ENCODE measurements around the gene SERPINB6.

Gene SERPINB6

GRCh38 chr6:2988426-2989331 is 17.3 kb upstream of the SERPINB6 start:
- H3K9me3 Mint-ChIP-seq = no peaks in the 10 kb centered on the region
- H3K4me1 Mint-ChIP-seq = peaks cover 44% of the 10 kb centered on the region

GRCh38 chr6:2988094-2988425 is 16.7 kb upstream of the SERPINB6 start:
- no peak for TF ChIP-seq CTCF (IDR thresholded peaks at IDR 0.05; ENCODE audit: unreplicated experiment in 3 of 3)
- H3K27me3 Mint-ChIP-seq (ENCODE audit: low read depth) = peaks cover 3% of the 10 kb centered on the region
- H3K9me3 Mint-ChIP-seq = no peaks in the 10 kb centered on the region
- H3K36me3 Mint-ChIP-seq (ENCODE audit: low read depth) = no peaks in the 10 kb centered on the region
- H3K4me3 Mint-ChIP-seq = peak overlapping the region; percentile 87 to 91 (median 90)
- H3K27ac Mint-ChIP-seq = peak overlapping the region; percentile 98 to 100 (median 100)
- H3K4me1 Mint-ChIP-seq = peaks cover 49% of the 10 kb centered on the region

More at GRCh38 chr6:2988426-2989331, 17.3 kb upstream of the SERPINB6 start:
- TF ChIP-seq CTCF (IDR thresholded peaks at IDR 0.05; ENCODE audit: unreplicated experiment in 3 of 3) = peak; percentile 76 to 90 (median 80)
- H3K36me3 Mint-ChIP-seq (ENCODE audit: low read depth) = no peaks in the 10 kb centered on the region
- no peaks in the 10 kb centered on the region for H3K27me3 Mint-ChIP-seq (ENCODE audit: low read depth)
- H3K4me3 Mint-ChIP-seq = peak overlapping the region; percentile 87 to 92 (median 92)
- H3K27ac Mint-ChIP-seq = peak overlapping the region; percentile 100

GRCh38 chr6:2986722-2987221 is 15.4 kb upstream of the SERPINB6 start:
- H3K27ac Mint-ChIP-seq = peak overlapping the region; percentile 98 to 100 (median 100)
- H3K4me3 Mint-ChIP-seq = peak overlapping the region; percentile 87 to 91 (median 90)
- TF ChIP-seq CTCF (IDR thresholded peaks at IDR 0.05; ENCODE audit: unreplicated experiment in 3 of 3) = no peak
- H3K4me1 Mint-ChIP-seq = peaks cover 49% of the 10 kb centered on the region
- H3K9me3 Mint-ChIP-seq = no peaks in the 10 kb centered on the region
- peaks cover 3% of the 10 kb centered on the region for H3K27me3 Mint-ChIP-seq (ENCODE audit: low read depth)
- no peaks in the 10 kb centered on the region for H3K36me3 Mint-ChIP-seq (ENCODE audit: low read depth)

- no peaks in the 10 kb centered on the region for H3K36me3 Mint-ChIP-seq (ENCODE audit: low read depth)
- H3K27ac Mint-ChIP-seq = peak overlapping the region in 2 of 3 experiments; percentile 40 to 54
- no peak for TF ChIP-seq CTCF (IDR thresholded peaks at IDR 0.05; ENCODE audit: unreplicated experiment in 3 of 3)
- peak overlapping the region in 2 of 3 experiments; percentile 9 to 48 for H3K4me3 Mint-ChIP-seq
- peaks cover 3% of the 10 kb centered on the region for H3K27me3 Mint-ChIP-seq (ENCODE audit: low read depth)
- no peaks in the 10 kb centered on the region for H3K9me3 Mint-ChIP-seq
- peaks cover 49% of the 10 kb centered on the region for H3K4me1 Mint-ChIP-seq
These were observed 13.5 kb upstream of the SERPINB6 start for GRCh38 chr6:2984738-2985406.

GRCh38 chr6:2982426-2983117 is 11.2 kb upstream of the SERPINB6 start:
- H3K27me3 Mint-ChIP-seq (ENCODE audit: low read depth) = peaks cover 3% of the 10 kb centered on the region
- H3K4me1 Mint-ChIP-seq = peaks cover 52% of the 10 kb centered on the region
- no peaks in the 10 kb centered on the region for H3K9me3 Mint-ChIP-seq
- H3K27ac Mint-ChIP-seq = no peak overlapping the region
- TF ChIP-seq CTCF (IDR thresholded peaks at IDR 0.05; ENCODE audit: unreplicated experiment in 3 of 3) = no peak
- H3K36me3 Mint-ChIP-seq (ENCODE audit: low read depth) = no peaks in the 10 kb centered on the region
- no peak overlapping the region for H3K4me3 Mint-ChIP-seq

Measured in nephron (organoid).